GM12878 (cell line): Measurements from ENCODE around the gene COPS6. TPM values are rescaled to one million over a fixed set of nuclear protein-coding genes. Genes with fewer than 3 reads are reported as not detected.
A peak's percentile ranks its signal among the peaks of the same experiment; 100 is the strongest.

ENCODE experiments used
- ATF7 ChIP-seq: fragments of 450-650 bp; IDR thresholded peaks from 2 replicates; pipeline ENCODE4 v1.6.1; 2016; ENCODE audit warnings: low read depth, mild to moderate bottlenecking
- BCL11A ChIP-seq: IDR thresholded peaks from 2 replicates; pipeline ENCODE4 v1.6.1; 2011; ENCODE audit warnings: low read depth, low read length
- CEBPB ChIP-seq, 2 experiments: fragments of 150-350 bp in 1 of 2; IDR thresholded peaks; 2 replicates each; pipeline ENCODE4 v1.6.1; 2012 to 2014; ENCODE audit warnings: low read depth in 2 of 2, low read length in 2 of 2, borderline replicate concordance in 1 of 2, inconsistent platforms in 1 of 2
- DPF2 ChIP-seq: fragments of 450-650 bp; IDR thresholded peaks from 2 replicates; pipeline ENCODE4 v1.6.1; 2017; ENCODE audit warnings: mild to moderate bottlenecking
- EP300 ChIP-seq, 2 experiments: fragments of 150-350 bp in 1 of 2; IDR thresholded peaks; 2 replicates each; pipeline ENCODE4 v1.6.1; 2011 to 2012; ENCODE audit warnings: low read depth in 2 of 2, low read length in 2 of 2, borderline replicate concordance in 1 of 2, improper control_type of control experiment in 1 of 2, inconsistent platforms in 1 of 2; ENCODE audit not compliant: control insufficient read depth in 1 of 2
- GABPA ChIP-seq: IDR thresholded peaks from 2 replicates; pipeline ENCODE4 v1.6.1; 2014; ENCODE audit warnings: antibody characterized with exemption, low read depth, mild to moderate bottlenecking, inconsistent platforms
- GATAD2B ChIP-seq: fragments of 450-650 bp; conservative IDR thresholded peaks from 2 replicates; pipeline ENCODE4 v1.6.1; 2017; ENCODE audit warnings: low read depth, mild to moderate bottlenecking, moderate library complexity
- KLF5 ChIP-seq: fragments of 450-650 bp; IDR thresholded peaks from 2 replicates; pipeline ENCODE4 v1.6.1; 2014; ENCODE audit warnings: mild to moderate bottlenecking; ENCODE audit not compliant: partially characterized antibody
- MEF2A ChIP-seq: IDR thresholded peaks from 2 replicates; pipeline ENCODE4 v1.6.1; 2011; ENCODE audit warnings: low read depth, mild to moderate bottlenecking, low read length, moderate library complexity; ENCODE audit not compliant: insufficient read depth
- NFYB ChIP-seq: IDR thresholded peaks from 2 replicates; pipeline ENCODE4 v1.6.1; 2011; ENCODE audit warnings: low read depth, mild to moderate bottlenecking, low read length, improper control_type of control experiment, moderate library complexity; ENCODE audit not compliant: insufficient read depth
- POU2F2 ChIP-seq: IDR thresholded peaks from 3 replicates; pipeline ENCODE4 v1.6.1; 2011; ENCODE audit warnings: low read depth, mild to moderate bottlenecking, low read length, borderline replicate concordance
- RAD51 ChIP-seq: fragments of 450-650 bp; IDR thresholded peaks from 2 replicates; pipeline ENCODE4 v1.6.1; 2016; ENCODE audit warnings: moderate library complexity, mild to moderate bottlenecking, inconsistent platforms
- RFX5 ChIP-seq: IDR thresholded peaks from 2 replicates; pipeline ENCODE4 v1.6.1; 2011; ENCODE audit warnings: low read depth, low read length, improper control_type of control experiment
- SMARCA5 ChIP-seq: fragments of 450-650 bp; IDR thresholded peaks from 2 replicates; pipeline ENCODE4 v1.6.1; 2017; ENCODE audit warnings: mild to moderate bottlenecking
- SPI1 ChIP-seq: IDR thresholded peaks from 2 replicates; pipeline ENCODE4 v1.6.1; 2011; ENCODE audit warnings: low read depth, mild to moderate bottlenecking, low read length, moderate library complexity, borderline replicate concordance; ENCODE audit not compliant: insufficient read depth
- STAT1 ChIP-seq: fragments of 450-650 bp; conservative IDR thresholded peaks from 2 replicates; pipeline ENCODE4 v1.6.1; 2014; ENCODE audit warnings: antibody characterized with exemption, mild to moderate bottlenecking
- TAF1 ChIP-seq: IDR thresholded peaks from 2 replicates; pipeline ENCODE4 v1.6.1; 2011; ENCODE audit warnings: mild to moderate bottlenecking, low read depth, low read length, borderline replicate concordance
- TBL1XR1 ChIP-seq: IDR thresholded peaks from 2 replicates; pipeline ENCODE4 v1.6.1; 2012; ENCODE audit warnings: low read depth, low read length, improper control_type of control experiment
- TCF7 ChIP-seq: IDR thresholded peaks from 2 replicates; pipeline ENCODE4 v1.6.1; 2014; ENCODE audit warnings: antibody characterized with exemption, borderline replicate concordance
- YBX1 ChIP-seq: fragments of 450-650 bp; IDR thresholded peaks from 2 replicates; pipeline ENCODE4 v1.6.1; 2016; ENCODE audit warnings: antibody characterized with exemption
- YY1 ChIP-seq: IDR thresholded peaks from 2 replicates; pipeline ENCODE4 v1.6.1; 2011; ENCODE audit warnings: low read depth, mild to moderate bottlenecking, low read length
- ZNF274 ChIP-seq: IDR thresholded peaks from one replicate; pipeline ENCODE4 v1.8.0; 2011; ENCODE audit not compliant: insufficient read length, insufficient read depth
- ZNF384 ChIP-seq: IDR thresholded peaks from 2 replicates; pipeline ENCODE4 v1.6.1; 2012; ENCODE audit warnings: low read depth, mild to moderate bottlenecking, low read length, improper control_type of control experiment, borderline replicate concordance
- ZNF622 ChIP-seq: fragments of 450-650 bp; IDR thresholded peaks from 2 replicates; pipeline ENCODE4 v1.6.1; 2017; ENCODE audit warnings: mild to moderate bottlenecking, inconsistent platforms
- polyA plus RNA-seq, 11 experiments: library from polyadenylated mRNA; depleted of rRNA in 4 of 11; unstranded in 6 of 11; stranded (reverse) in 5 of 11; fragments of >200 nt; fragmentation: Nextera tagmentation in 4 of 11; fragmentation: Illumina TruSeq in 1 of 11; extraction: Ambion mirVana in 4 of 11; extraction: Trizol in 1 of 11; gene quantifications; 1 replicate in 1 of 11; 2 replicates in 10 of 11; pipeline versions ENCODE4 v1.2.1 to v1.2.3, GENCODE V29; 2011 to 2016; ENCODE audit warnings: inconsistent platforms in 2 of 11, missing spikeins in 2 of 11, low read depth in 1 of 11
- total RNA-seq, 4 experiments: library from RNA; depleted of rRNA in 3 of 4; stranded (reverse); fragments of >200 nt in 3 of 4; fragmentation: Illumina TruSeq in 1 of 4; extraction: Trizol in 1 of 4; gene quantifications; 2 replicates each; pipeline versions ENCODE4 v1.2.1 to v1.2.3, GENCODE V29; 2013 to 2021
- TF ChIP-seq, protein P1 (sequence below): fragments of 450-650 bp; IDR thresholded peaks from 2 replicates; pipeline ENCODE4 v1.6.1; 2017; ENCODE audit warnings: antibody characterized with exemption, mild to moderate bottlenecking, moderate library complexity
- TF ChIP-seq, protein P2 (sequence below): IDR thresholded peaks from 2 replicates; pipeline ENCODE4 v1.6.1; 2012; ENCODE audit warnings: low read depth, low read length, improper control_type of control experiment
- TF ChIP-seq, protein P3 (sequence below): fragments of 450-650 bp; IDR thresholded peaks from 2 replicates; pipeline ENCODE4 v1.6.1; 2017; ENCODE audit warnings: low read depth, mild to moderate bottlenecking, moderate library complexity

The COPS6 gene
- total and polyA plus RNA-seq, 10 of the 15 experiments (the other 5 are each of a cell fraction or from before 2014, with no cell fraction given), result 28.5 to 182 (median 81.5) TPM

DNA sequence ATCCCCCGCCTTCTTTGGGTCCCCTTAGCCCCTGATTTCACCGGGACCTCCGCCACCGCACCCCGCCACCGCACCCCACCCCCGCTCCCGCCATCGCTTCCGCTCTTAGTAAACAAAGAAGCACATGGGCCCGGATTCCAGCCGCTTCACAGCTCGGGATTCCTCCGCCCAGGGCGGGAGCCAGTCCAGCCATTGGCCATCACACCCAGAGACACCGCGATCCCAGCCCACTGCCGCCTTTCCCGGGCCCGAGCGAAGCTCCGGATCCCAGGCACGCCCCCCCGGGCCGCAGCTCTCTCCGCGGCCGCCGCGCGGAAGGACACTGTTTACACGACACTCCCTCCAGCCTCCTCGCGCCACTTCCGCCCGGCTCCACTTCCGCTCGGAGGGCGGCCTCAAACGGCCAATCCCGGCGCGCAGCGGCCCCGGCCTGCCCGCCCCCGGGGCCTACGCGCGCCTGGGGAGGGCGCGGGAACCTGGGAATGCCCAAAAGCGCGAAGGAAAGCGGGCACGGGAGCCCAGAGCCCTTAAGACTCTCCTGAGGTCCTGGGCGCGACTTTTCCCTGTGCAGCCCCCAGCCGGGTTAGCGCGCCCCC lies 11.7 kb downstream of the COPS6 start (continued):
- TF ChIP-seq RFX5 (no peak), SPI1 (peak; percentile 81; the same call in 1 of the 2 replicates), RAD51 (no peak; the same call in 1 of the 2 replicates), ZNF622 (no peak), SMARCA5 (no peak), YBX1 (no peak), DPF2 (peak; percentile 90), POU2F2 (no peak; the same call in 2 of the 3 replicates), MEF2A (0 out of 2 replicates have a peak, but pooled peaks have one; percentile 26), EP300 (IDR thresholded peaks at IDR 0.05; ENCODE audit: borderline replicate concordance in 1 of 2, control insufficient read depth in 1 of 2, low read depth in 2 of 2, low read length in 2 of 2) (no peak), GATAD2B (peak; percentile 94), ATF7 (peak; percentile 67), GABPA (peak; percentile 91), TCF7 (no peak), ZNF274 (no peak), NFYB (peak; percentile 84), KLF5 (peak; percentile 92), ZNF384 (no peak), STAT1 (peak; percentile 70; the same call in 1 of the 2 replicates), YY1 (peak; percentile 71; the same call in 1 of the 2 replicates), BCL11A (no peak; the same call in 1 of the 2 replicates), TBL1XR1 (0 out of 2 replicates have a peak, but pooled peaks have one; percentile 53), CEBPB (IDR thresholded peaks at IDR 0.05; ENCODE audit: borderline replicate concordance in 1 of 2, low read depth in 2 of 2, low read length in 2 of 2) (no peak), TAF1 (no peak)
- TF ChIP-seq, protein P1, sequence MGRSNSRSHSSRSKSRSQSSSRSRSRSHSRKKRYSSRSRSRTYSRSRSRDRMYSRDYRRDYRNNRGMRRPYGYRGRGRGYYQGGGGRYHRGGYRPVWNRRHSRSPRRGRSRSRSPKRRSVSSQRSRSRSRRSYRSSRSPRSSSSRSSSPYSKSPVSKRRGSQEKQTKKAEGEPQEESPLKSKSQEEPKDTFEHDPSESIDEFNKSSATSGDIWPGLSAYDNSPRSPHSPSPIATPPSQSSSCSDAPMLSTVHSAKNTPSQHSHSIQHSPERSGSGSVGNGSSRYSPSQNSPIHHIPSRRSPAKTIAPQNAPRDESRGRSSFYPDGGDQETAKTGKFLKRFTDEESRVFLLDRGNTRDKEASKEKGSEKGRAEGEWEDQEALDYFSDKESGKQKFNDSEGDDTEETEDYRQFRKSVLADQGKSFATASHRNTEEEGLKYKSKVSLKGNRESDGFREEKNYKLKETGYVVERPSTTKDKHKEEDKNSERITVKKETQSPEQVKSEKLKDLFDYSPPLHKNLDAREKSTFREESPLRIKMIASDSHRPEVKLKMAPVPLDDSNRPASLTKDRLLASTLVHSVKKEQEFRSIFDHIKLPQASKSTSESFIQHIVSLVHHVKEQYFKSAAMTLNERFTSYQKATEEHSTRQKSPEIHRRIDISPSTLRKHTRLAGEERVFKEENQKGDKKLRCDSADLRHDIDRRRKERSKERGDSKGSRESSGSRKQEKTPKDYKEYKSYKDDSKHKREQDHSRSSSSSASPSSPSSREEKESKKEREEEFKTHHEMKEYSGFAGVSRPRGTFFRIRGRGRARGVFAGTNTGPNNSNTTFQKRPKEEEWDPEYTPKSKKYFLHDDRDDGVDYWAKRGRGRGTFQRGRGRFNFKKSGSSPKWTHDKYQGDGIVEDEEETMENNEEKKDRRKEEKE, result no peak
- TF ChIP-seq, protein P2, sequence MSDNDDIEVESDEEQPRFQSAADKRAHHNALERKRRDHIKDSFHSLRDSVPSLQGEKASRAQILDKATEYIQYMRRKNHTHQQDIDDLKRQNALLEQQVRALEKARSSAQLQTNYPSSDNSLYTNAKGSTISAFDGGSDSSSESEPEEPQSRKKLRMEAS, result peak; percentile 95
- TF ChIP-seq, protein P3, sequence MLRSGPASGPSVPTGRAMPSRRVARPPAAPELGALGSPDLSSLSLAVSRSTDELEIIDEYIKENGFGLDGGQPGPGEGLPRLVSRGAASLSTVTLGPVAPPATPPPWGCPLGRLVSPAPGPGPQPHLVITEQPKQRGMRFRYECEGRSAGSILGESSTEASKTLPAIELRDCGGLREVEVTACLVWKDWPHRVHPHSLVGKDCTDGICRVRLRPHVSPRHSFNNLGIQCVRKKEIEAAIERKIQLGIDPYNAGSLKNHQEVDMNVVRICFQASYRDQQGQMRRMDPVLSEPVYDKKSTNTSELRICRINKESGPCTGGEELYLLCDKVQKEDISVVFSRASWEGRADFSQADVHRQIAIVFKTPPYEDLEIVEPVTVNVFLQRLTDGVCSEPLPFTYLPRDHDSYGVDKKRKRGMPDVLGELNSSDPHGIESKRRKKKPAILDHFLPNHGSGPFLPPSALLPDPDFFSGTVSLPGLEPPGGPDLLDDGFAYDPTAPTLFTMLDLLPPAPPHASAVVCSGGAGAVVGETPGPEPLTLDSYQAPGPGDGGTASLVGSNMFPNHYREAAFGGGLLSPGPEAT, result peak; percentile 89; the same call in 1 of the 2 replicates
